HG03460 (cell line): ENCODE results near the gene CYTH3.
"Not testable (repeated sequence)": the region's sequence is repeated elsewhere in the genome, so short reads cannot be mapped to it uniquely, and the experiment has no call there.

Experiments used
- ATAC-seq: cut with Tn5 transposase; IDR thresholded peaks from one replicate; pipeline ENCODE4 v1.9.1; 2021; ENCODE audit not compliant: unreplicated experiment

CYTH3 gene

GRCh38 chr7:6154542-6155404, 117.7 kb downstream of the CYTH3 start:
- no peak for ATAC-seq

- no peak for ATAC-seq
Observed at GRCh38 chr7:6153646-6154541, 118.5 kb downstream of the CYTH3 start.

- no peak for ATAC-seq
Observed at GRCh38 chr7:6151994-6152735, 120.3 kb downstream of the CYTH3 start.

GRCh38 chr7:6151527-6151926, 120.9 kb downstream of the CYTH3 start:
- ATAC-seq: not testable (repeated sequence)

- no peak for ATAC-seq
Observed at GRCh38 chr7:6149996-6150395, 122.4 kb downstream of the CYTH3 start.

- no peak for ATAC-seq
Observed at GRCh38 chr7:6148724-6149360, 123.6 kb downstream of the CYTH3 start.

- ATAC-seq: no peak
Observed at GRCh38 chr7:6147627-6148026, 124.8 kb downstream of the CYTH3 start.

GRCh38 chr7:6146666-6147065, 125.8 kb downstream of the CYTH3 start:
- no peak for ATAC-seq

- no peak for ATAC-seq
Observed at GRCh38 chr7:6143997-6144396, 128.4 kb downstream of the CYTH3 start.

- no peak for ATAC-seq
Observed at GRCh38 chr7:6142871-6143380, 129.5 kb downstream of the CYTH3 start.

- no peak for ATAC-seq
Observed at GRCh38 chr7:6139189-6139996, 133.0 kb downstream of the CYTH3 start.

GRCh38 chr7:6136475-6136874, 135.9 kb downstream of the CYTH3 start:
- ATAC-seq: no peak

- ATAC-seq: no peak
Observed at GRCh38 chr7:6133249-6133648, 139.2 kb downstream of the CYTH3 start.

- ATAC-seq: no peak
Observed at GRCh38 chr7:6130007-6130587, 142.3 kb downstream of the CYTH3 start.

- no peak for ATAC-seq
Observed at GRCh38 chr7:6128205-6128604, 144.2 kb downstream of the CYTH3 start.

- no peak for ATAC-seq
Observed at GRCh38 chr7:6127110-6127490, 145.3 kb downstream of the CYTH3 start.

- no peak for ATAC-seq
Observed at GRCh38 chr7:6123843-6124242, 148.6 kb downstream of the CYTH3 start.

GRCh38 chr7:6121141-6121540, 151.3 kb downstream of the CYTH3 start:
- ATAC-seq: no peak

GRCh38 chr7:6117533-6117932, 154.9 kb downstream of the CYTH3 start:
- ATAC-seq: no peak
